CD4-positive, alpha-beta T cell treated with Interleukin-21 for 1 hour (primary cell): ENCODE data around the gene FLYWCH2.
"Not testable (repeated sequence)": the region's sequence is repeated elsewhere in the genome, so short reads cannot be mapped to it uniquely, and the experiment has no call there.

Source experiments
- DNase-seq: peaks from one replicate; pipeline ENCODE4 v3.0.0-alpha.2; 2020

FLYWCH2 gene

GRCh38 chr16:2915196-2915929 lies 32.3 kb downstream of the FLYWCH2 start:
- no peak for DNase-seq

GRCh38 chr16:2919511-2920255 lies 36.7 kb downstream of the FLYWCH2 start:
- DNase-seq = peak; percentile 77

GRCh38 chr16:2923481-2923880 lies 40.5 kb downstream of the FLYWCH2 start:
- DNase-seq = no peak

GRCh38 chr16:2924901-2925755 lies 42.1 kb downstream of the FLYWCH2 start:
- DNase-seq = no peak

GRCh38 chr16:2925951-2926649 lies 43.1 kb downstream of the FLYWCH2 start:
- DNase-seq = no peak

GRCh38 chr16:2926650-2926999 lies 43.6 kb downstream of the FLYWCH2 start:
- DNase-seq = no peak

- DNase-seq = peak; percentile 91
These were observed 44.1 kb downstream of the FLYWCH2 start for GRCh38 chr16:2927010-2927646.

GRCh38 chr16:2928151-2928550 lies 45.1 kb downstream of the FLYWCH2 start:
- not testable (repeated sequence) for DNase-seq

- DNase-seq = no peak
These were observed 45.8 kb downstream of the FLYWCH2 start for GRCh38 chr16:2928796-2929195.

- no peak for DNase-seq
These were observed 46.7 kb downstream of the FLYWCH2 start for GRCh38 chr16:2929693-2930092.

- no peak for DNase-seq
These were observed 47.2 kb downstream of the FLYWCH2 start for GRCh38 chr16:2930236-2930635.

GRCh38 chr16:2931231-2931914 lies 48.4 kb downstream of the FLYWCH2 start:
- not testable (repeated sequence) for DNase-seq

GRCh38 chr16:2933136-2933535 lies 50.1 kb downstream of the FLYWCH2 start:
- no peak for DNase-seq

- no peak for DNase-seq
These were observed 50.7 kb downstream of the FLYWCH2 start for GRCh38 chr16:2933701-2934100.

- DNase-seq = no peak
These were observed 51.4 kb downstream of the FLYWCH2 start for GRCh38 chr16:2934450-2934849.

GRCh38 chr16:2936436-2937011 lies 53.5 kb downstream of the FLYWCH2 start:
- no peak for DNase-seq

GRCh38 chr16:2937170-2937569 lies 54.2 kb downstream of the FLYWCH2 start:
- no peak for DNase-seq

GRCh38 chr16:2938206-2938605 lies 55.2 kb downstream of the FLYWCH2 start:
- DNase-seq = no peak

- no peak for DNase-seq
These were observed 57.0 kb downstream of the FLYWCH2 start for GRCh38 chr16:2939968-2940367.

GRCh38 chr16:2942045-2942444 lies 59.0 kb downstream of the FLYWCH2 start:
- DNase-seq = no peak

- not testable (repeated sequence) for DNase-seq
These were observed 60.7 kb downstream of the FLYWCH2 start for GRCh38 chr16:2943716-2944115.
